ENCODE data around the gene MRPL28.
"Not testable (repeated sequence)": the region's sequence is repeated elsewhere in the genome, so short reads cannot be mapped to it uniquely, and the experiment has no call there.

MRPL28 gene

DNA sequence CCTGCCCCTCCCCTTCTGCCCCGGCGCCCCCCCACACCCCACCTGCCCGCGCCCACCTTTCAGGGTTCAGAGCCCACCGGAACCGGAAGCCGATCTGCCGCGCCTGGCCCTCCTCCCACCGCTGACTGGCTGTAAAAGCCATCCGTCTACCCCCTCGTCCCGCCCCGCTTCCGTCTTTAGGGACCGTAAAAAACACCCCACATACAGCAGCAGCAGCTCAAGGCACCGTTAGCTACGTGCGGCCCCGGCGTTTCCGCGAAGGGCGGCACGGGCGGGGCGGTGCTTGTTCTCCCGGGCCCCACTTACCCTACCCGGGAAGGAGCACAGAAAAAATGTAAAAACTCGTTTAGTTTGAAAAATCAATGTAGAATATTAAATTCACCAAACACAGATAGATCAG, at the start of gene MRPL28:
Gene MRPL28, minus strand, starts transcription at position 96 of the 400 bp plus-strand sequence. CDS start 320 bp downstream, outside the sequence.
- TF ChIP-seq, protein P1, sequence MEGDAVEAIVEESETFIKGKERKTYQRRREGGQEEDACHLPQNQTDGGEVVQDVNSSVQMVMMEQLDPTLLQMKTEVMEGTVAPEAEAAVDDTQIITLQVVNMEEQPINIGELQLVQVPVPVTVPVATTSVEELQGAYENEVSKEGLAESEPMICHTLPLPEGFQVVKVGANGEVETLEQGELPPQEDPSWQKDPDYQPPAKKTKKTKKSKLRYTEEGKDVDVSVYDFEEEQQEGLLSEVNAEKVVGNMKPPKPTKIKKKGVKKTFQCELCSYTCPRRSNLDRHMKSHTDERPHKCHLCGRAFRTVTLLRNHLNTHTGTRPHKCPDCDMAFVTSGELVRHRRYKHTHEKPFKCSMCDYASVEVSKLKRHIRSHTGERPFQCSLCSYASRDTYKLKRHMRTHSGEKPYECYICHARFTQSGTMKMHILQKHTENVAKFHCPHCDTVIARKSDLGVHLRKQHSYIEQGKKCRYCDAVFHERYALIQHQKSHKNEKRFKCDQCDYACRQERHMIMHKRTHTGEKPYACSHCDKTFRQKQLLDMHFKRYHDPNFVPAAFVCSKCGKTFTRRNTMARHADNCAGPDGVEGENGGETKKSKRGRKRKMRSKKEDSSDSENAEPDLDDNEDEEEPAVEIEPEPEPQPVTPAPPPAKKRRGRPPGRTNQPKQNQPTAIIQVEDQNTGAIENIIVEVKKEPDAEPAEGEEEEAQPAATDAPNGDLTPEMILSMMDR (IDR thresholded peaks at IDR 0.05; ENCODE audit: insufficient read depth, missing control alignments), result no peak
- FAIRE-seq, result no peak
- DNase-seq (ENCODE audit: insufficient read length, low spot score), result peak; percentile 98

- DNase-seq (ENCODE audit: insufficient read length, low spot score); FAIRE-seq: not testable (repeated sequence)
Measured at GRCh38 chr16:415170-415498, 44.8 kb upstream of the MRPL28 start.

- DNase-seq (ENCODE audit: insufficient read length, low spot score) (no peak), FAIRE-seq (no peak)
- TF ChIP-seq, protein P1 (IDR thresholded peaks at IDR 0.05; ENCODE audit: insufficient read depth, missing control alignments), result no peak
Measured at GRCh38 chr16:414395-415169, 44.2 kb upstream of the MRPL28 start.

- DNase-seq (ENCODE audit: insufficient read length, low spot score), result no peak
- no peak for FAIRE-seq
- TF ChIP-seq, protein P1 (IDR thresholded peaks at IDR 0.05; ENCODE audit: insufficient read depth, missing control alignments), result no peak
Measured at GRCh38 chr16:411576-412265, 41.4 kb upstream of the MRPL28 start.

GRCh38 chr16:410516-411178, 40.3 kb upstream of the MRPL28 start:
- TF ChIP-seq, protein P1 (IDR thresholded peaks at IDR 0.05; ENCODE audit: insufficient read depth, missing control alignments), result no peak
- FAIRE-seq, result no peak

GRCh38 chr16:407253-407652, 36.9 kb upstream of the MRPL28 start:
- TF ChIP-seq, protein P1 (IDR thresholded peaks at IDR 0.05; ENCODE audit: insufficient read depth, missing control alignments), result no peak
- DNase-seq (ENCODE audit: insufficient read length, low spot score) (no peak), FAIRE-seq (no peak)

More at GRCh38 chr16:410516-411178, 40.3 kb upstream of the MRPL28 start:
- DNase-seq (ENCODE audit: insufficient read length, low spot score), result no peak

DNA sequence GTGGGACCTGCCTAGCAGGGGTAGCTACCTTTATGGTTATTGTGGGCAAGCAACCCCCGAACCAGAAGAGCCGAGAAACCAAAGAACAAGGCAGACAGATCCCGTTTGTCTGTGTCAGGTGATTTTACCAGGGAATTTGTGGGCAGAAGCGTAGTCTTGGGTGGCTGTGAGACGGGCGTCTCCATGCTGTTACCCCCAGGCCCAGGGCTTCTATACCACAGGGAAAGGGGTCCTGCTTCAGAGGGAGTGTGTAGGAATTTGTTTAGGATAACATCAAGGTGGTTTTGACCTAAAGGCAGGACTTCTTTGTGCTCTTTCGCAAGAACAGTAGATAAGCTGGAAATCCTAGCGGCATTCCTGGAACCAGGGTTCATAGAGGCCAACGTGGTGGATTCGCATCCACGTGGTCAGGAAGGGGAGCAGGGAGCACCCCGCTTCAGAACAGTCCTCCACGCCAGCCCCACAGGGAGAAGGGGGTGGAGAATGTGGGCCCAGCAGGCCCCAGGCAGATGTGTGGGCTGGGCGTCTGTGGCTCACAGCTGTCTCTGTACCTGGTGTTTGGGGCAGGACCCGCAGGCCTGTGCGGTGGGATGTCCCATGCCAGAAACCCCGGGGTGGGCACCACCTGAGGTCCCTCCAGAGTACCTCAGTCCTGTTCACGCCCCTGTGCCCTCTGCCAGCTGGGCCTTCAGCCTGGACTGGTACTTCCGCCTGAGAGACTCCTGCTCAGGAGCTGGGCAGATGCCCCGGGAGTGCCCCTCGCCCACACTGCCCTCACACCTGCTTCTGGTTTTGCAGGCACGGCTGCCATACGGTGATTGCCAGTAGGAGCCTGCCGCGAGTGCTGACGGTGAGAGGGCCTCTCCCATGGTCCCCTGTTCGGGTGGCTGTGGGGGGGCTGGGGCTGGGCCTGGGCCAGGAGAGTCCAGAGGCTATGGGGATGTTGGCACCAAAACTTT, 35.5 kb upstream of the MRPL28 start:
- FAIRE-seq, result no peak
- TF ChIP-seq, protein P1 (IDR thresholded peaks at IDR 0.05; ENCODE audit: insufficient read depth, missing control alignments), result no peak

More for the DNA sequence above, 35.5 kb upstream of the MRPL28 start:
- no peak for DNase-seq (ENCODE audit: insufficient read length, low spot score)
